Erythroblast (primary cell): ENCODE data around the gene GAS2.

Experiments used
- GATA1 ChIP-seq: IDR thresholded peaks from 2 replicates; pipeline ENCODE4 v1.6.1; 2011; ENCODE audit warnings: low read depth, mild to moderate bottlenecking, control low read depth, low read length, moderate library complexity
- POLR2A ChIP-seq: IDR thresholded peaks from 2 replicates; pipeline ENCODE4 v1.6.1; 2011; ENCODE audit warnings: mild to moderate bottlenecking, low read length

GRCh38 chr11:22792497-22792896 lies 126.1 kb downstream of the GAS2 start:
- TF ChIP-seq POLR2A (no peak), GATA1 (no peak)
